ENCODE measurements around the gene GORASP1.

GORASP1 gene

DNA sequence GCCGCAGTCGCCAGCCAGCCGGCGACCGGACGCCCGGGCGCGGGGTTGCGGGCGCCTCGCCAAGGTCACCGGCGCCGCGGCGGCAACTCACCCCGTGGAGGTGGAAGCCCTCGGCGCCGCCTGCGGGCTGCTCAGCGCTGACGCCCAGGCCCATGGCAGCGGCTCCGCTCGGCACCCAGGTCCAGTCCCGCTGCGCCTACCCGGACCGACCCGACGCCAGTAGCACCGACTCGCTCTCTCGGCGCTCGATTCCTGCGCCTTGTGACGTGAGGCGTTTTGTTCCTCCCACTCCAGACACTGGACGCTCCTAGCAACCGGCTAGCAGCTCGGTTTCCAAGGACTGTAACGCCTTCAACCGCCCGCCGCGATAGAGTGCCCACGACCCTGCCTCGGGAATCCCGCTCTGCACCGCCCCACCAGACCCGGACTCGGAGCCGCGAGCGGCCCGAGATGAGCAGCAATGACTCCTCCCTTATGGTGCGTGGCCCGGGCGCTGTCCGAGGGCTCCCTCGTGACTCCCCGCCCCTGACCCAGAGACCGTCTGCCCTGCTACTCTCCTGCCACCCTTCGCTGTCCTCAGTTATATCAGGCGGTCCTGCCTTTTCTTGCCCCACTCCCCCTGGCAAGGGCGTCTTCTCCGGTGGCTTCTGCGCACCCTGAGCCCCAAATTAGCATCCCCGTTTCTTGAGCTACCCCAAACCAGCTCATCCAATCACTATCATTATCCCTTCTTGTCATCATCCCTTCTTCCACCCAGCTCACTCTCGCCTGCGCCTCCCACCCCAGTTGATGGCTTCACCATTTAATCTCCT lies at the start of gene GORASP1, which contains the start of gene TTC21A:
Gene GORASP1, minus strand, starts transcription at position 240 of the 812 bp plus-strand sequence. Its CDS starts 86 bp downstream, at position 154.
Gene TTC21A, plus strand, starts transcription at position 293 of the 812 bp plus-strand sequence. Its CDS starts 158 bp downstream, at position 451.
- DNase-seq (peak; percentile 62), ATAC-seq (peak; percentile 66)
- H3K27me3 Mint-ChIP-seq = no peaks in the 10 kb centered on the region
- H3K4me1 Mint-ChIP-seq = peaks cover 40% of the 10 kb centered on the region
- H3K9me3 Mint-ChIP-seq = no peaks in the 10 kb centered on the region
- H3K36me3 Mint-ChIP-seq (ENCODE audit: low read depth) = no peaks in the 10 kb centered on the region
- peak within 1 kb of the TSS; percentile 76 for H3K27ac Mint-ChIP-seq
- peak within 1 kb of the TSS; percentile 90 for H3K4me3 Mint-ChIP-seq

DNA sequence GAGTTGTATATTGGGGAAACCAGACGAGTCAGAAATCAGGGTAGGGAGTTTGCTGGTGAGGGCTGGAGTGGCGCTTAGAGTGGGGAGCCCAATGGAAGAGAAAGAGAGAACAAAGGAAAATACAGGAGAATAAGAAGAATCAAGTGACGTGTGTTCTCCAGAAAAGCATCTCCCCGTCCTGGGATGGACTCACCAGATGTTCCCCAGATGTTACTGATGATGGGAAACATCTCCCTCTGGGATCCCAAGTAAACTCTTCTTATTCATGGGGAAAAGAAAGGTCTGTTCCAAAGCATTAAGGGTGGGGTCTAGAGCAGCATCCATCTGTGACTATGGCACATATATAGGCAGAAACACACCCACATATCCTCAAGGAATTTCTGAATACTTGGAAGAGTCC lies 49.0 kb upstream of the GORASP1 start:
- DNase-seq = no peak
- Mint-ChIP-seq H3K4me1 (peaks cover 33% of the 10 kb centered on the region), H3K27me3 (peaks cover 2% of the 10 kb centered on the region), H3K9me3 (no peaks in the 10 kb centered on the region), H3K27ac (no peak overlapping the region), H3K4me3 (peak overlapping the region; percentile 25), H3K36me3 (ENCODE audit: low read depth) (peaks cover 13% of the 10 kb centered on the region)
- no peak for ATAC-seq

DNA sequence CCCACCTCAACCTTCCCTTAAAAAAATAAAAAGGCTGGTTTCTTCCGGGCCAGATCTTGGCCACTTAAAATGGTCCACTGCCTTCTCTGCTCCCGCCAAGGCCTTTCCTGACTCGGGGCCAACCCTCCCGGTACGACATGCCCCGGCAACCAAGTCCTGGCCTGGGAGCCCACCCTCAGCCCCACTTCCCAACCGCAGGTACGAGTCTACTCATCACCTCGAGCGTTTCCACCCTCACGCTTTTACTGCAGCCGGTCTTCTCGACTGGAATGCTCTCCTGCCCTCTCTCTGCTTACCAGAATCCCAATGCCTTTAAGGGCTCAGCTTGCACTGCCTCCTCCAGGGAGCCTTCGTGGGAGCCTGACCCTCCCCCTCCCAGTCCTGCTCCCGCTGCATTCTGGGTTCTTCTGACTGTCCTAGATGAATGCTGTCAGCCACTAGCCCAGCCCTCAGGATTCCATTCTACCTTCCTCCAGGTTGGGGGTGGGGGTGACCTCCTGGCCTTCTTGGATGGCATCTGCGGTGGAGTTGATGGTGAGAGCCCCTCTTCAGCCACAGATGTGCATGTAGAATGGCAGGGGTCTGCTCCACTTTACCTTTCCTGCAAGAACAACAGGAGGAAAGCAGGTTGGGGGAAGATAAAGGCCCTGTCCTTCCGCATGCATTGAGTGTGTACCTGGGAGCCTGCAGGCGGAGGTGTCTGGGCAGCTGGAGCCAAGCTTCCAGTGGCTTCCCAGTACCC lies 47.0 kb upstream of the GORASP1 start:
- ATAC-seq = no peak
- H3K36me3 Mint-ChIP-seq (ENCODE audit: low read depth) = peaks cover 32% of the 10 kb centered on the region
- no peaks in the 10 kb centered on the region for H3K9me3 Mint-ChIP-seq
- peaks cover 2% of the 10 kb centered on the region for H3K27me3 Mint-ChIP-seq
- no peak for DNase-seq
- peaks cover 52% of the 10 kb centered on the region for H3K4me1 Mint-ChIP-seq
- peak overlapping the region; percentile 73 for H3K4me3 Mint-ChIP-seq
- peak overlapping the region; percentile 82 for H3K27ac Mint-ChIP-seq

DNA sequence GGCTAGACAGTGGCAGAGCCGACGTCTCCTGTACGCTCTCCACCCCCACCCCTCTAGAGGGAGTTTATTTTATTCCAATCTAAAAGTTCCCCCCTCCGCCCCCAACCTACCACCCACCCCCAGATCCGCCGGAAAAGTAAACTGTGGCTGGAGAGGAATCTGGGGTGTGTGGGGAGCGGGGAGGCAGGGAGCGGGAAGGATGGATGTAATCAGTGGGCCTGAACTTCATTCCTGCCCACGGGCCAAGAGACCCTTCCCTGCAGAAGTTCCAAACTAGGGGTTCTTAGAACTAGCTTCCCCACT lies 46.5 kb upstream of the GORASP1 start:
- peak overlapping the region; percentile 82 for H3K27ac Mint-ChIP-seq
- peaks cover 38% of the 10 kb centered on the region for H3K36me3 Mint-ChIP-seq (ENCODE audit: low read depth)
- DNase-seq = no peak
- peak; percentile 0 for ATAC-seq
- H3K27me3 Mint-ChIP-seq = peaks cover 2% of the 10 kb centered on the region
- peaks cover 57% of the 10 kb centered on the region for H3K4me1 Mint-ChIP-seq
- H3K9me3 Mint-ChIP-seq = no peaks in the 10 kb centered on the region
- peak overlapping the region; percentile 73 for H3K4me3 Mint-ChIP-seq

DNA sequence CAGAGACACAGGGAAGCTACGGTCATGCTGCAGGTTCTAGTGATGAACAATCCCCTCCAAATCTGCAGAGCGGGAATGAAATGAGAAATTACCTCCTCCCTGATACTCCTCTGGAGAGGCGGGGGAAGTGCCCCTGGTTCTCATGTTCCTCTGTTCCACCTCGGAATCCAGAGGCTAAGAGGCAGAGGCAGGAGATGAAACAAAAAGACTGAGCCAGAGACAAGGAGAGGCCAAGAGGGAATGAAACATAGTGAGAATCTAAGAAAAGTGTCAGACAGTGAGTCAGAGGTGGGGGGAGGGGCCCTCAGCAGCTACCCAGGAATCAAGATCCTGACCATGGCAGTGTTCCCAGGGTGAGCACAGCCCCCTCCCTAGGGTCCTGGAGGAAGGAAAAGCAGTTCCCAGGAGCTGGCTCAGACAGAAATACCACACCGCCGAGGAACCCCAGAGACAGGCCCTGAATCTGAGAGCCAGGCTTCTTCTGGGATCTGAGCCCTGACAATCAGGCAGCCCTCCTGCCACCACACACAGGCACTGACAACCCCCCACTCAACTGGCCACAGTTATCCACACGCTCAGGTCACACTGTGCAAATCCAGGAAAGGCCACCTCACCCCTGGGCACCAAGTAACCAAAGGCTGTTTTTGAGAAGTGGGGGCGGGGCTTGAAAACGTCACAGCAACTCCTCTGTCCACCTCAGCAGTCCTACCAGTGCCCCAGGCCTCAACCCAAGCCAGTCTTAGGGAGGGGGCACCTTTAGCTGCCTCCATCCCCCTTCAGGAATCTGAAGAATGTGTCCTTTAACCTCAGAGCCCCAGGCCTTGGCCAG lies 43.6 kb upstream of the GORASP1 start:
- ATAC-seq = no peak
- peak overlapping the region; percentile 96 for H3K27ac Mint-ChIP-seq

DNA sequence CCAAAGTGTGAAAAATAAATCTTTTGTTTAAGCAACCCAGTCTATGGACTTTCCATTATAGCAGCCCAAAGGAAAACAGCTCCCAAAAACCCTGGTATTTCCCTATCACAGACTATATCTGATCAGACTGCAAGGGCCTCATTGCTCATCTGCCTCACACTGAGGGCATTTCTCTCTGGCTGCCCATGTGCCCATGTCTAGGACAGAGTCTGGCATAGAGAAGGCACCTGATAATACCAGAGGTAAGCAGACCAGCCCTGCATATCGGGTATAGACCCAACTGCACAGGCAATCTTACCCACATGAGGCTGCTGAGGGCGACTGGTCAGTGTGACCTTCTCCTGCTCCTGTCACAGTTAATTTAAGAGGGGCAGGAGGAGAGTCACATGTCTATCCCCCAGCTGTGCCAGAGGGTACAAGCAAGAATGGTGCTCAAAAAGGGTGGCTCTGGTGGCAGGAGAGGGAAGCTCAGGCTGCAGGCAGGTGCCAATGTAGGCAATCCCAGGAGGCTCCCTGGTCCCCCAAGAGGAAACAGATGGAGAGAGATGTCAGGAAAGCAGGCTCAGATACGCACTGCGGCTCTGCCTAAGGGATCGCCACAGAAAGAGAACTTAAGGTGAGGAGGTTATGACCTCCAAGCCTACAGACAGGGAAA lies 42.8 kb upstream of the GORASP1 start:
- ATAC-seq = no peak

More for the DNA sequence above, 43.6 kb upstream of the GORASP1 start:
- no peaks in the 10 kb centered on the region for H3K9me3 Mint-ChIP-seq
- peak overlapping the region; percentile 98 for H3K4me3 Mint-ChIP-seq
- DNase-seq = peak; percentile 78
- H3K36me3 Mint-ChIP-seq (ENCODE audit: low read depth) = peaks cover 64% of the 10 kb centered on the region
- peaks cover 2% of the 10 kb centered on the region for H3K27me3 Mint-ChIP-seq
- H3K4me1 Mint-ChIP-seq = peaks cover 82% of the 10 kb centered on the region

DNA sequence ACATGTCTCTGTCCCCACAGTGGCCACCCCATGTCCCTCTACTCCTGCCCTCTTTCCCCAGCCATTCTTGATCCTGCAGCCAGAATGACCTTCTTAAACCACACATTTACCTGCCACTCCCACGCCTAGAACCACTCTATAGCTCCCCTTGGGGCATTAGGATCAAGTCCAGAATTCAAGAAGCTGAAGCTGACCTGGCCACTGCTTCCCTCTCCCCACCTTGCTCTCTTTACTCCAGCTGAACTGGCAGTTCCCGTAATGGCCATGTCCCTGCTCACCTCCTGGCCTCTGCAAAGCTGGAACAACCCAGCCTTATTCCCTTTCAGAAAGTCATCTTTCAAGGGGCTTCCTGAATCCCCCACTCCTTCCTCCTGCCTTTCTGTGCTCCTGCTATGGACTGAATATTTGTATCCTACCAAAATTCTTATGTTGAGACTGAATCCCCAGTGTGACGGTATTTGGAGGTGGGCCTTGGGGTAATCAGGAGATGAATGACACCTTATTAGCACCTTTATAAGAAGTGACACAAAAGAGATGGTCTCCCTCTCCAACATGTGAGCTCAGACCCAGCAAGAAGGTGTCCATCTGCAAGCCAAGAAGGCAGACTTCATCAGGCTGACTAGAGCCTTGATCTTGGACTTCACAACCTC lies 42.2 kb upstream of the GORASP1 start:
- Mint-ChIP-seq H3K36me3 (ENCODE audit: low read depth) (peaks cover 73% of the 10 kb centered on the region), H3K4me1 (peaks cover 77% of the 10 kb centered on the region)

More for the DNA sequence above, 42.8 kb upstream of the GORASP1 start:
- peaks cover 78% of the 10 kb centered on the region for H3K4me1 Mint-ChIP-seq
- peak overlapping the region; percentile 98 for H3K4me3 Mint-ChIP-seq
- peak overlapping the region; percentile 96 for H3K27ac Mint-ChIP-seq
- H3K36me3 Mint-ChIP-seq (ENCODE audit: low read depth) = peaks cover 69% of the 10 kb centered on the region
- DNase-seq = no peak
- no peaks in the 10 kb centered on the region for H3K9me3 Mint-ChIP-seq
- peaks cover 2% of the 10 kb centered on the region for H3K27me3 Mint-ChIP-seq

DNA sequence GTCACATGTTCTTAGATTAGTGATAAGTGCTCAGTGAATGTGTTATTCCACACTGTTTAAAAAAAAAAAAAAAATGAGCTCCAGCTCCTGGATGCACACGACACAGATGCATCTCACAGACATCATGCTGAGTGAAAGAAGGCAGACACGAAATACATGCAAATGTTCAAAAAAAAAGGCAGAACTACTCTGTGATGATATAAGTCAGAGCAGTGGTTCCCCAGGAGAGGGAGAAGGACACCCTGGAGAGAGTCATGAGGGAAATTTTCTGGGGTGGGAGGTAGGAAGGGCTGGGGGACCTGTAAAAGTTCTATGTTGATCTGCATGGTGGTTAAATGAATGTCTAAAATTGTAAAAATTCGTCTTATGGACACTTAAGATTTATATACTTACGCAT lies 41.6 kb upstream of the GORASP1 start:
- H3K36me3 Mint-ChIP-seq (ENCODE audit: low read depth) = peaks cover 79% of the 10 kb centered on the region
- H3K4me3 Mint-ChIP-seq = peak overlapping the region; percentile 98
- peaks cover 2% of the 10 kb centered on the region for H3K27me3 Mint-ChIP-seq
- peaks cover 75% of the 10 kb centered on the region for H3K4me1 Mint-ChIP-seq
- no peaks in the 10 kb centered on the region for H3K9me3 Mint-ChIP-seq
- ATAC-seq (no peak), DNase-seq (no peak)
- H3K27ac Mint-ChIP-seq = peak overlapping the region; percentile 96

More for the DNA sequence above, 42.2 kb upstream of the GORASP1 start:
- Mint-ChIP-seq H3K27me3 (peaks cover 2% of the 10 kb centered on the region), H3K4me3 (peak overlapping the region; percentile 98), H3K27ac (peak overlapping the region; percentile 96), H3K9me3 (no peaks in the 10 kb centered on the region)
- no peak for ATAC-seq
- DNase-seq = no peak

DNA sequence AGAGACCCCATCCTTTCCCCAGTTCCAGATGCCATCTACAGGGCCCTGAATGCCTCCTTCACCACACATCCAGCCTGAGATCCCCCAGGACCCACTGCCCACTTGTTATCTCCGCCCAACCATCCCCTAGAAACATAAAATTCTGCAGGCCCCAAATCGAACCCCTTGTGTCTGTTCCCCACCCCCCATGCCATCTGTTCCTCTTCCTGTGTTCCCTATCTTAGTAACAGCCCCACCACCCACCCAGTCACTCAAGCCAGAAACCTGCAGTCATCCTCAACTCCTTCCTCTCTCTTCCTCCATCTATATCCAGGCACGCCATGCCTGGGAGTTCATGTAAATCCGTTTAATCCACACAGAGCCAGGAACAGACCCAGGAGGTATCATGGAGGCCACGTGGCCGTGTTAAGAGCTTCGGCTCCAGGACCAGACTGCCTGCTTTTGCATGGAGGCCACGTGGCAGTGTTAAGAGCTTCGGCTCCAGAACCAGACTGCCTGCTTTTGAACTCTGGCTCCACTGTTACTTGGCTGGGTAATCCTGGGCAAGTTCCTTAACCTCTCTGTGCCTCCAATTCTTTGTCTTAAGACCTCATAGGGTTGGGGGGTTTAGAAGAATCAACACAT lies 41.1 kb upstream of the GORASP1 start:
- Mint-ChIP-seq H3K9me3 (no peaks in the 10 kb centered on the region), H3K36me3 (ENCODE audit: low read depth) (peaks cover 83% of the 10 kb centered on the region), H3K4me1 (peaks cover 73% of the 10 kb centered on the region), H3K27ac (peak overlapping the region; percentile 96), H3K4me3 (peak overlapping the region; percentile 98), H3K27me3 (peaks cover 2% of the 10 kb centered on the region)
- no peak for DNase-seq
- ATAC-seq = no peak

DNA sequence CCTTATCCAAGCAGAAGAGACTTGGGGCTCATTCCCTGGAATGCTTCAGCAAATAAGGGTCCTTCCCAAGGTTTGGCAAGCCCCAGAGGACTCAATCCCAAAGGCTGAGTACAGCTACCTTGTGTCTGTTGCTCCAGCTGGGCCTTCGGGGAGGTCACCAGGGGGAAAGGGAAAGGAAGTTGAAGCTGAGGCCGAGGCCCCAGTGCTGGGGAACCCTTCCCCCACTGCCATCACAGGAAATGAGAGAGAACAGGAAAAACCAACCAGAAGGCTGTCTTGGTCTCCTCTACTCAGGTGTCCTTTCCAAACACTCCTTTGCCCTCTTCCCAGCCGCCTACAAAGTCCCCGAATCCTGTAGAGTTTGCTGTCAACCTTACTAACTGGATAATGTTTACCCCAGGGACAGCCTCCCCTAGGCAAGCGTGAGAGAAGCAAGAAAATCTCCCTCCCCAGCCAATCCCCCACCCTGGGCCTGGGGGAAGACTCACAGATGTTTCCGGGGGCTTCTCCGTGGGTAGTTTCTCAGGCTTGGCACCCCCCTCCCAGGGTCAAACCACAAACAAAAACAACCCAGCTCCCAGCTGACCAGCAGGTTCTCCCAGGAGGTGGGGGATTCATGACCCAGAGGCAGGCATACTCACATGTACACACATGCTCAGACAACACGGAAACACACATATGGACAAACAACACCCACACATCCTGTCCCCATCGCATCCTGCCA lies 40.4 kb upstream of the GORASP1 start:
- peak overlapping the region; percentile 98 for H3K4me3 Mint-ChIP-seq
- peak; percentile 41 for DNase-seq
- ATAC-seq = no peak
- peaks cover 74% of the 10 kb centered on the region for H3K4me1 Mint-ChIP-seq
- no peaks in the 10 kb centered on the region for H3K9me3 Mint-ChIP-seq
- H3K27ac Mint-ChIP-seq = peak overlapping the region; percentile 96
- peaks cover 2% of the 10 kb centered on the region for H3K27me3 Mint-ChIP-seq
- peaks cover 90% of the 10 kb centered on the region for H3K36me3 Mint-ChIP-seq (ENCODE audit: low read depth)

DNA sequence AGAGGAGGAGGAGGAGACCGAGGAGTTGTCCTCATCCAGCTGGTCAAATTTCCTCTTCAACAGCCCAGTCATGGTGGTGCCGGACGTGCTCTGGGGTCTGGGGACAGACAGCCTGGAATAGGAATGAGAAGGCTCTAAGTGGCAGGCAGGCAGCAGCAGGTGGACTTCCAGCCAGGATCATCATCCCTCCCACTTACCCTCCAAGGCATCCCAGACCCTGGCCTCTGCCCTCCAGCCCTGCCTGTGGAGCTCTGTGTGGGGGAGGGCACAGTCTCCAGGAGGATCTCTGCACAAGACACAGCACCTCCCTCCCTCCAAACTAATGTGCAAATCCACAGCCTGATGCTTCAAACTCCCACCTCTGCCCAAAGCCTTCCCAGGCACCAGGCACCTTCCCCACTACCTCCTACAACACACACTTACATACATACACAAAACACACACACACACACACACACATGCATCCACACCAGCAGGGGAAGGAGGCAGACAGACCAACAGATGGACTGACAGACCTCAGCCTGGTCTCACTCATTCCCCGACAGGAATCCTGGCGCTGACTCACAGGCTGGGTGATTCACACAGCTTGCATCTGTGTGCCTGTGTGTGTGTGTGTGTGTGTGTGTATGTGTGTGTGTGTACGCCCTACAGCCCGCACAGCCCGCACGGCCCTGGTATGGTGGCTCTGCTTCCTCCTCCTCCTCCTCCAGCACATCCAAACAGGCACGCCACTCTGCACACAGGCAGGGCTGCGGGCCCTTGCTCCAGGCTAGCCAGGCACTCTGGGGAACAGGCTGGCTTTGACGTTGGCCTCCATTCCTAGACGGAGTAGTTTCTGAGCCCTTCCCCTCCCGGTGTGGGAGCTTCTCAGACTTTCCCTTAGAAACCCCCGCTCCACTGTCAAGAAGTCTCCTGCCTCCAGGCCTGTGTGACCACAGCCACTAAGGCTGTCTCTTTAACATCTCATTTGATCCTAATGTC lies 39.5 kb upstream of the GORASP1 start:
- no peaks in the 10 kb centered on the region for H3K9me3 Mint-ChIP-seq
- H3K27me3 Mint-ChIP-seq = no peaks in the 10 kb centered on the region
- ATAC-seq (peak; percentile 70), DNase-seq (peak; percentile 71)
- peak overlapping the region; percentile 96 for H3K27ac Mint-ChIP-seq
- H3K36me3 Mint-ChIP-seq (ENCODE audit: low read depth) = peaks cover 89% of the 10 kb centered on the region
- H3K4me1 Mint-ChIP-seq = peaks cover 76% of the 10 kb centered on the region
- peak overlapping the region; percentile 98 for H3K4me3 Mint-ChIP-seq

DNA sequence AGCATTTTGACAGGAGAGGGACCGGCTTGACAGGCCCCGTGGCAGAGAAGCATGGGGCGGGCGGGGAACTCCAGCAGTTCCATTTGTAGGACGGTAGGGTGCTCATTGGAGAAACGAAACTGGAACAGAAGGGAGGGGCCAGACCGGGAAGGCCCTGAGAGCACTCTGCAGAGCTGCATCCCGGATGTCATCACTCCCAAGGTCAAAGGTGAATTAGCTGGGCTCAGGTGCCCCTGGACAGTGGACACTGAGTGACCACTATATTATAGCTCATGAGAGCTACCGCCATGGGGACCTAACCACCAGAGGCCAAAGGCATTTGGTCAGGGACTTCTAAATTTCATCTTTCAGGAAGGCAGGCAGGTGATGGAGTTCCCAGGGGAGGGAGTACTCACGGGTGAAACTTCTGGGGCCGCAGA lies 38.7 kb upstream of the GORASP1 start:
- Mint-ChIP-seq H3K27ac (peak overlapping the region; percentile 96), H3K27me3 (no peaks in the 10 kb centered on the region), H3K4me1 (peaks cover 78% of the 10 kb centered on the region), H3K36me3 (ENCODE audit: low read depth) (peaks cover 88% of the 10 kb centered on the region), H3K4me3 (peak overlapping the region; percentile 98), H3K9me3 (no peaks in the 10 kb centered on the region)
- DNase-seq = no peak
- ATAC-seq = no peak

Data from activated naive CD8-positive, alpha-beta T cell treated with anti-CD3 and anti-CD28 coated beads, Interleukin-2, amount 50 U/mL, for 24 hours (primary cell).